HUDEP-2 (cell line): ENCODE results near the gene MRC1.

Experiments
- DNase-seq, 76 experiments: peaks; one replicate each; lab custom pipeline; 2025; ENCODE audit not compliant: unreplicated experiment in 76 of 76; lab: John Stamatoyannopoulos, UW

MRC1 gene

GRCh38 chr10:17808971-17809841 is at the start of gene MRC1:
Gene MRC1 (plus strand): TSS chr10:17809348. CDS start chr10:17809466, 118 bp downstream.
- no peak for DNase-seq

- no peak for DNase-seq
Observed at GRCh38 chr10:17764142-17764541, 45.0 kb upstream of the MRC1 start.

GRCh38 chr10:17765602-17766001 is 43.5 kb upstream of the MRC1 start:
- no peak for DNase-seq

- DNase-seq = no peak
Observed at GRCh38 chr10:17766731-17767130, 42.4 kb upstream of the MRC1 start.

- no peak for DNase-seq
Observed at GRCh38 chr10:17768496-17768895, 40.7 kb upstream of the MRC1 start.

- DNase-seq = no peak
Observed at GRCh38 chr10:17768957-17769356, 40.2 kb upstream of the MRC1 start.

- DNase-seq = no peak
Observed at GRCh38 chr10:17771017-17771416, 38.1 kb upstream of the MRC1 start.

- DNase-seq = no peak
Observed at GRCh38 chr10:17779784-17780183, 29.4 kb upstream of the MRC1 start.

- DNase-seq = no peak
Observed at GRCh38 chr10:17780727-17781126, 28.4 kb upstream of the MRC1 start.

GRCh38 chr10:17781856-17782255 is 27.3 kb upstream of the MRC1 start:
- peak in 11 of 76 experiments; percentile 3 to 33 (median 8) for DNase-seq

- DNase-seq = no peak
Observed at GRCh38 chr10:17782921-17783665, 26.1 kb upstream of the MRC1 start.

- no peak for DNase-seq
Observed at GRCh38 chr10:17783751-17784150, 25.4 kb upstream of the MRC1 start.

GRCh38 chr10:17784688-17785087 is 24.5 kb upstream of the MRC1 start:
- DNase-seq = no peak

GRCh38 chr10:17785276-17785930 is 23.7 kb upstream of the MRC1 start:
- no peak for DNase-seq

GRCh38 chr10:17787087-17787961 is 21.8 kb upstream of the MRC1 start:
- DNase-seq = peak in 2 of 76 experiments; percentile 5 to 6

- no peak for DNase-seq
Observed at GRCh38 chr10:17788646-17789045, 20.5 kb upstream of the MRC1 start.

GRCh38 chr10:17789396-17789795 is 19.8 kb upstream of the MRC1 start:
- DNase-seq = no peak

- DNase-seq = no peak
Observed at GRCh38 chr10:17790651-17791050, 18.5 kb upstream of the MRC1 start.

- DNase-seq = no peak
Observed at GRCh38 chr10:17792991-17793390, 16.2 kb upstream of the MRC1 start.
